ENCODE data around the gene BACE2.

The BACE2 gene

GRCh38 chr21:41167348-41168342 is at the start of gene BACE2:
TSS of gene BACE2 (plus strand) at chr21:41168160. CDS start at chr21:41168264, 104 bp downstream.
- DNase-seq (ENCODE audit: low read depth in 2 of 3, low spot score in 1 of 3) = peak in 1 of 3 donors; percentile 32

- no peak for DNase-seq (ENCODE audit: low read depth in 2 of 3, low spot score in 1 of 3)
These were observed 48.1 kb upstream of the BACE2 start for GRCh38 chr21:41119901-41120300.

- DNase-seq (ENCODE audit: low read depth in 2 of 3, low spot score in 1 of 3) = no peak
These were observed 47.0 kb upstream of the BACE2 start for GRCh38 chr21:41120997-41121396.

GRCh38 chr21:41121785-41122415 is 46.1 kb upstream of the BACE2 start:
- peak; percentile 39 to 69 (median 48) for DNase-seq (ENCODE audit: low read depth in 2 of 3, low spot score in 1 of 3)

GRCh38 chr21:41124641-41125201 is 43.2 kb upstream of the BACE2 start:
- DNase-seq (ENCODE audit: low read depth in 2 of 3, low spot score in 1 of 3) = no peak

- no peak for DNase-seq (ENCODE audit: low read depth in 2 of 3, low spot score in 1 of 3)
These were observed 39.0 kb upstream of the BACE2 start for GRCh38 chr21:41128981-41129380.

GRCh38 chr21:41130883-41131282 is 37.1 kb upstream of the BACE2 start:
- no peak for DNase-seq (ENCODE audit: low read depth in 2 of 3, low spot score in 1 of 3)

GRCh38 chr21:41133874-41134522 is 34.0 kb upstream of the BACE2 start:
- DNase-seq (ENCODE audit: low read depth in 2 of 3, low spot score in 1 of 3) = no peak

- DNase-seq (ENCODE audit: low read depth in 2 of 3, low spot score in 1 of 3) = no peak
These were observed 32.2 kb upstream of the BACE2 start for GRCh38 chr21:41135746-41136145.

GRCh38 chr21:41136286-41136685 is 31.7 kb upstream of the BACE2 start:
- no peak for DNase-seq (ENCODE audit: low read depth in 2 of 3, low spot score in 1 of 3)

- no peak for DNase-seq (ENCODE audit: low read depth in 2 of 3, low spot score in 1 of 3)
These were observed 30.6 kb upstream of the BACE2 start for GRCh38 chr21:41137401-41137800.

GRCh38 chr21:41137889-41138288 is 30.1 kb upstream of the BACE2 start:
- no peak for DNase-seq (ENCODE audit: low read depth in 2 of 3, low spot score in 1 of 3)

- no peak for DNase-seq (ENCODE audit: low read depth in 2 of 3, low spot score in 1 of 3)
These were observed 29.2 kb upstream of the BACE2 start for GRCh38 chr21:41138711-41139110.

GRCh38 chr21:41139275-41139674 is 28.7 kb upstream of the BACE2 start:
- no peak for DNase-seq (ENCODE audit: low read depth in 2 of 3, low spot score in 1 of 3)

GRCh38 chr21:41139951-41140350 is 28.0 kb upstream of the BACE2 start:
- DNase-seq (ENCODE audit: low read depth in 2 of 3, low spot score in 1 of 3) = no peak

GRCh38 chr21:41141031-41141457 is 26.9 kb upstream of the BACE2 start:
- no peak for DNase-seq (ENCODE audit: low read depth in 2 of 3, low spot score in 1 of 3)

- no peak for DNase-seq (ENCODE audit: low read depth in 2 of 3, low spot score in 1 of 3)
These were observed 25.7 kb upstream of the BACE2 start for GRCh38 chr21:41142051-41142795.

- DNase-seq (ENCODE audit: low read depth in 2 of 3, low spot score in 1 of 3) = no peak
These were observed 24.2 kb upstream of the BACE2 start for GRCh38 chr21:41143596-41144325.

GRCh38 chr21:41147096-41147978 is 20.6 kb upstream of the BACE2 start:
- DNase-seq (ENCODE audit: low read depth in 2 of 3, low spot score in 1 of 3) = no peak
